NB4 (cell line): ENCODE results near the gene DRC7.

ENCODE experiments used
- DNase-seq: peaks from one replicate; pipeline ENCODE4 v3.0.0; 2010; ENCODE audit warnings: low read depth
- H3K4me3 ChIP-seq: one replicate; pipeline ENCODE4 v1.5.1; 2011; ENCODE audit warnings: mild to moderate bottlenecking, low read depth, low read length, moderate library complexity
- MYC ChIP-seq: IDR thresholded peaks from 2 replicates; pipeline ENCODE4 v1.6.1; 2011; ENCODE audit warnings: low read depth, low read length
- POLR2A ChIP-seq: IDR thresholded peaks from 2 replicates; pipeline ENCODE4 v1.6.1; 2011; ENCODE audit warnings: mild to moderate bottlenecking; ENCODE audit not compliant: insufficient read length; ENCODE audit errors: extremely low read depth
- TF ChIP-seq, protein P1 (sequence below): IDR thresholded peaks from one replicate; pipeline ENCODE4 v1.5.1; 2012; ENCODE audit warnings: low read depth, low read length
- TF ChIP-seq, protein P2 (sequence below): IDR thresholded peaks from 2 replicates; pipeline ENCODE4 v1.6.1; 2011; ENCODE audit warnings: low read depth, low read length

DRC7 gene

DNA sequence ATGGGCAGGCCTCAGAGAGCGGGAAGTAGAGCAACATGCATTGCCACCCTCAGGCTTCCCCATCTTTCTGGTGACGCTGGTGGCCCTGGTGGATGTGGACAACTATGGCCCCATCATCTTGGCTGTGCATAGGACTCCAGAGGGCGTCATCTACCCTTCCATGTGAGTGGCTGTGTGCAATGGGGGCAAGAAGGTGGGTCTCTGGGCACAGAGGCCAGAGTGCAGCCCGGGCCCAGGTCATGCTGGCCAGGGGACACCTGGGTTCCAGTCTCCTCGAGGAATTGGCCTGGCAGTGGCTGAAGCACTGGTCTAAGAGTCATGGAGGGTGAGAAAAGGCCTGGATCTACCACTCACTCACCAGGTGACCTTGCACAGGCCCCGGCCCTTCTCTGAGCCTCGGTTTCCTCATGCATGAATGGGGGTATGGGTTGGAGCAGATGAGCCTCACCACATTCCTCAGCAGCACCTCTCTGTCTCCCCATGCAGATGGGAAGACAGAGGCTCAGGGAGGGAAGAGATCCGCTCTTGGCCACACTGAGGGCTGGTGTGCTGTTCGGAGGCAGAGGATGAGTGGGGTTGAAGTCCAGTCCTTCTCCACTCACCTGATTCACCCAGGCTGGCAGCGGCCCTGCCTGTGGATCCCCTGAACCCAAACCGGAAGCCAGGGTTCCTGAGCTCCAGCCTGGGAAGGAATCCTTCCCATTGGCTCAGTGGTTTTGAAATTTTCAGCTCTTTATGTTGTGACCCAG, 33.7 kb upstream of the DRC7 start:
- no peak overlapping the region for H3K4me3 ChIP-seq
- peak; percentile 51 for DNase-seq
- TF ChIP-seq, protein P1, sequence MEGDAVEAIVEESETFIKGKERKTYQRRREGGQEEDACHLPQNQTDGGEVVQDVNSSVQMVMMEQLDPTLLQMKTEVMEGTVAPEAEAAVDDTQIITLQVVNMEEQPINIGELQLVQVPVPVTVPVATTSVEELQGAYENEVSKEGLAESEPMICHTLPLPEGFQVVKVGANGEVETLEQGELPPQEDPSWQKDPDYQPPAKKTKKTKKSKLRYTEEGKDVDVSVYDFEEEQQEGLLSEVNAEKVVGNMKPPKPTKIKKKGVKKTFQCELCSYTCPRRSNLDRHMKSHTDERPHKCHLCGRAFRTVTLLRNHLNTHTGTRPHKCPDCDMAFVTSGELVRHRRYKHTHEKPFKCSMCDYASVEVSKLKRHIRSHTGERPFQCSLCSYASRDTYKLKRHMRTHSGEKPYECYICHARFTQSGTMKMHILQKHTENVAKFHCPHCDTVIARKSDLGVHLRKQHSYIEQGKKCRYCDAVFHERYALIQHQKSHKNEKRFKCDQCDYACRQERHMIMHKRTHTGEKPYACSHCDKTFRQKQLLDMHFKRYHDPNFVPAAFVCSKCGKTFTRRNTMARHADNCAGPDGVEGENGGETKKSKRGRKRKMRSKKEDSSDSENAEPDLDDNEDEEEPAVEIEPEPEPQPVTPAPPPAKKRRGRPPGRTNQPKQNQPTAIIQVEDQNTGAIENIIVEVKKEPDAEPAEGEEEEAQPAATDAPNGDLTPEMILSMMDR, result peak; percentile 35
- TF ChIP-seq, protein P2, sequence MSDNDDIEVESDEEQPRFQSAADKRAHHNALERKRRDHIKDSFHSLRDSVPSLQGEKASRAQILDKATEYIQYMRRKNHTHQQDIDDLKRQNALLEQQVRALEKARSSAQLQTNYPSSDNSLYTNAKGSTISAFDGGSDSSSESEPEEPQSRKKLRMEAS, result no peak

DNA sequence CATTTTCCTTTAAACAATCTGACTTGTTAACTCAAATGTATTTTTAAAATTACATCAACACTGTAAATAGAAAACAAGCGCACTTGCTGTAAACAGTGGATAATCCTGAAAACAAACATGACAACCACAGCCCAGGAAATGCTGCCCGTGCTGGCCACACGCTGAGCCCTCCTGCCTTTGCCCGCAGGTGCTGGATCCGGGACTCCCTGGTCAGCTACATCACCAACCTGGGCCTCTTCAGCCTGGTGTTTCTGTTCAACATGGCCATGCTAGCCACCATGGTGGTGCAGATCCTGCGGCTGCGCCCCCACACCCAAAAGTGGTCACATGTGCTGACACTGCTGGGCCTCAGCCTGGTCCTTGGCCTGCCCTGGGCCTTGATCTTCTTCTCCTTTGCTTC, 33.1 kb upstream of the DRC7 start:
- TF ChIP-seq, protein P2, result no peak
- TF ChIP-seq POLR2A (no peak), MYC (no peak)
- TF ChIP-seq, protein P1, result no peak
- no peak overlapping the region for H3K4me3 ChIP-seq
- DNase-seq, result no peak

DNA sequence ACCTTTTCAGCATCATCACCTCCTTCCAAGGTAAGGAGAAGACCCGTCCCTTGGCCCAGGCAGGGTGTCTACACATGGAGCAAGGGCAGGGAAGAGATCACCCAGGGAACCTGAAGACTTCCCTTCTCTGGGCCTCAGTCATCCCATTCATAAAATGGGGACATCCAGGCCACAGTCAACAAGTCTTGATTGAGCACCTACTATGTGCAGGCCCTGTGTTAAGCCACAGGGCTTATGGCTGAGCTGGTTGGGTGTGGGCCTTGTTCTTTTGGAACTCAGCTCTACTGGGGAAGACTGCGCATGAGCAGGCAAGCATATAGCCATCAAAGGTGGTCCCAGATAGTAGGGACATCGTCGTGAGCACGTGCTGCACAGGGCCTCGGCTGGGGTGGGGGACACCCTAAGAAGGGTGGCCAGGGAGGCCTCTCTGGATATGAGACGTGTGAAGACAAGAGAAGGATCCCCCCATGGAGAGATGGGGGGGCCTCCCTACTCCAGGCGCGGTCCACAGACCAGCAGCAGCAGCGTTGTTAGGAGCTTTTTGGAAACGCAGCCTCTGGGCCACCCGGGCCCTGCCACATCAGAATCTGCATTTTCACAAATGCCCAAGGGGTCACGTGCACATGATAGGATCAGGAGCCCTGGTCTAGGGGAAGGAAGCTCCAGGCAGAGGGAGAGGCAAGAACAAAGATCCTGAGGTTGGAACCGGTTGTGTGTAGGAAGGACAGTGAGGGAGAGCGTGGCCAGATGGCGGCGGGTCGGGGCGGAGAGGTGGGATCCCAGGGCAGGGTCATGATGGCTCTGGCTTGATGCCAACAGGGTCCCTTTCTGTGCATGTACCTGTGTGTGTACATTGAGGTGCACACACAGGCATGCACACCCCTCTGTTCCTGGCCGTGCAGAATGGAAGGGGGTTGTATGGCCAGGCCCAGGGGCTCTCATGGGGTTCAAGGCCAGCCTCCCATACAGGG, 32.4 kb upstream of the DRC7 start:
- DNase-seq, result no peak
- no peak overlapping the region for H3K4me3 ChIP-seq
- TF ChIP-seq, protein P2, result no peak
- no peak for TF ChIP-seq MYC
- TF ChIP-seq POLR2A, result no peak
- TF ChIP-seq, protein P1, result no peak

DNA sequence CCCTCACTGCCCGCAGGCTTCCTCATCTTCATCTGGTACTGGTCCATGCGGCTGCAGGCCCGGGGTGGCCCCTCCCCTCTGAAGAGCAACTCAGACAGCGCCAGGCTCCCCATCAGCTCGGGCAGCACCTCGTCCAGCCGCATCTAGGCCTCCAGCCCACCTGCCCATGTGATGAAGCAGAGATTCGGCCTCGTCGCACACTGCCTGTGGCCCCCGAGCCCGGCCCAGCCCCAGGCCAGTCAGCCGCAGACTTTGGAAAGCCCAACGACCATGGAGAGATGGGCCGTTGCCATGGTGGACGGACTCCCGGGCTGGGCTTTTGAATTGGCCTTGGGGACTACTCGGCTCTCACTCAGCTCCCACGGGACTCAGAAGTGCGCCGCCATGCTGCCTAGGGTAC, 31.2 kb upstream of the DRC7 start:
- no peak overlapping the region for H3K4me3 ChIP-seq
- no peak for DNase-seq
- TF ChIP-seq, protein P1, result no peak
- TF ChIP-seq MYC (no peak), POLR2A (no peak)
- TF ChIP-seq, protein P2, result no peak

DNA sequence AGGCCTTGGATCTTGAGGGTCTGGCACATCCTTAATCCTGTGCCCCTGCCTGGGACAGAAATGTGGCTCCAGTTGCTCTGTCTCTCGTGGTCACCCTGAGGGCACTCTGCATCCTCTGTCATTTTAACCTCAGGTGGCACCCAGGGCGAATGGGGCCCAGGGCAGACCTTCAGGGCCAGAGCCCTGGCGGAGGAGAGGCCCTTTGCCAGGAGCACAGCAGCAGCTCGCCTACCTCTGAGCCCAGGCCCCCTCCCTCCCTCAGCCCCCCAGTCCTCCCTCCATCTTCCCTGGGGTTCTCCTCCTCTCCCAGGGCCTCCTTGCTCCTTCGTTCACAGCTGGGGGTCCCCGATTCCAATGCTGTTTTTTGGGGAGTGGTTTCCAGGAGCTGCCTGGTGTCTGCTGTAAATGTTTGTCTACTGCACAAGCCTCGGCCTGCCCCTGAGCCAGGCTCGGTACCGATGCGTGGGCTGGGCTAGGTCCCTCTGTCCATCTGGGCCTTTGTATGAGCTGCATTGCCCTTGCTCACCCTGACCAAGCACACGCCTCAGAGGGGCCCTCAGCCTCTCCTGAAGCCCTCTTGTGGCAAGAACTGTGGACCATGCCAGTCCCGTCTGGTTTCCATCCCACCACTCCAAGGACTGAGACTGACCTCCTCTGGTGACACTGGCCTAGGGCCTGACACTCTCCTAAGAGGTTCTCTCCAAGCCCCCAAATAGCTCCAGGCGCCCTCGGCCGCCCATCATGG, 30.5 kb upstream of the DRC7 start:
- H3K4me3 ChIP-seq, result no peak overlapping the region
- DNase-seq, result no peak
- TF ChIP-seq, protein P1, result peak; percentile 8
- TF ChIP-seq, protein P2, result no peak
- TF ChIP-seq POLR2A (no peak), MYC (no peak)
